Hematopoietic multipotent progenitor cell treated with erythropoietin and hydrocortisone succinate and interleukin-3 and kit ligand, for 15 days (in vitro differentiated cells): ENCODE data around the gene ADAMTS6.
"Not testable (repeated sequence)": the region's sequence is repeated elsewhere in the genome, so short reads cannot be mapped to it uniquely, and the experiment has no call there.

Experiments
- DNase-seq: peaks from one replicate; pipeline ENCODE4 v3.0.0-alpha.2; 2015; ENCODE audit warnings: low spot score

ADAMTS6 gene

GRCh38 chr5:65474130-65474711 is 7.5 kb downstream of the ADAMTS6 start:
- DNase-seq = no peak

- no peak for DNase-seq
These were observed 13.1 kb downstream of the ADAMTS6 start for GRCh38 chr5:65468633-65469032.

GRCh38 chr5:65462139-65462705 is 19.5 kb downstream of the ADAMTS6 start:
- DNase-seq = no peak

- DNase-seq = no peak
These were observed 20.2 kb downstream of the ADAMTS6 start for GRCh38 chr5:65461490-65461889.

GRCh38 chr5:65459995-65460394 is 21.7 kb downstream of the ADAMTS6 start:
- no peak for DNase-seq

GRCh38 chr5:65455064-65455463 is 26.7 kb downstream of the ADAMTS6 start:
- no peak for DNase-seq

- DNase-seq = no peak
These were observed 30.3 kb downstream of the ADAMTS6 start for GRCh38 chr5:65451436-65451835.

GRCh38 chr5:65446682-65447081 is 35.0 kb downstream of the ADAMTS6 start:
- DNase-seq = no peak

GRCh38 chr5:65441800-65442199 is 39.9 kb downstream of the ADAMTS6 start:
- DNase-seq = no peak

GRCh38 chr5:65440456-65440855 is 41.3 kb downstream of the ADAMTS6 start:
- no peak for DNase-seq

- DNase-seq = no peak
These were observed 47.6 kb downstream of the ADAMTS6 start for GRCh38 chr5:65434122-65434521.

GRCh38 chr5:65426656-65427055 is 55.1 kb downstream of the ADAMTS6 start:
- no peak for DNase-seq

- DNase-seq = no peak
These were observed 58.1 kb downstream of the ADAMTS6 start for GRCh38 chr5:65423623-65424022.

GRCh38 chr5:65418661-65419060 is 63.1 kb downstream of the ADAMTS6 start:
- no peak for DNase-seq

GRCh38 chr5:65413822-65414221 is 67.9 kb downstream of the ADAMTS6 start:
- no peak for DNase-seq

- no peak for DNase-seq
These were observed 68.9 kb downstream of the ADAMTS6 start for GRCh38 chr5:65412842-65413241.

GRCh38 chr5:65411356-65411755 is 70.4 kb downstream of the ADAMTS6 start:
- DNase-seq = no peak

GRCh38 chr5:65395526-65396155 is 86.1 kb downstream of the ADAMTS6 start:
- no peak for DNase-seq

- no peak for DNase-seq
These were observed 87.6 kb downstream of the ADAMTS6 start for GRCh38 chr5:65394087-65394486.

GRCh38 chr5:65391591-65391990 is 90.1 kb downstream of the ADAMTS6 start:
- no peak for DNase-seq

GRCh38 chr5:65390208-65390607 is 91.5 kb downstream of the ADAMTS6 start:
- no peak for DNase-seq

GRCh38 chr5:65383859-65384258 is 97.9 kb downstream of the ADAMTS6 start:
- no peak for DNase-seq

GRCh38 chr5:65382582-65382981 is 99.1 kb downstream of the ADAMTS6 start:
- no peak for DNase-seq

GRCh38 chr5:65370505-65370904 is 111.2 kb downstream of the ADAMTS6 start:
- DNase-seq = not testable (repeated sequence)
